ENCODE results near the gene HMCN2. TPM values are rescaled to one million over a fixed set of nuclear protein-coding genes. Genes with fewer than 3 reads are reported as not detected.
"Not testable (repeated sequence)": the region's sequence is repeated elsewhere in the genome, so short reads cannot be mapped to it uniquely, and the experiment has no call there.

Gene HMCN2
- total and polyA plus RNA-seq, 5 donors from 2014 or later, result not detected

DNA sequence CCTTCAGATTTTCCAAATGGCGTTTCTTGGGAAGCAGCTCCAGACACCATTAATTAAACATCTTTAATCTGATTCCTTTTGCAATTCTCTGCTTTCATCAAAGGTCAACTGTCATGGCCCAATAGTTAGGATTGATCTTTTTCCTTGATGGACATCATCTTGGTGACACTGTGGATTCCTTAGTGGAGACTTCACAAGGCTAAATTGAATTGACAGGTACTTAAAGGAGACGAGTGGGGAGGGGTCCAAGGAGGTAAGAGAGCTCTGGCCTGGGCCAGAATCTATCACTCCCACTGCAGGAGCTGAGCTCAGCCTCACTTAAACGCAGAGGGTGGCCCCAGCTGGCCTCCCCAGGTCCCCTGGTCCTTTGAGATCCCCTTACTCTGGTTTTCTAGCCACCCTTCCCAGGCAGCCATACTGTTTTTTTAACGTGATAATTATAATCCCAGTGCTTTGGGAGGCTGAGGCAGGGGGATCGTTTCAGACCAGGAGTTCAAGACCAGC lies 9.9 kb upstream of the HMCN2 start:
- H3K4me3 Mint-ChIP-seq, result no peak overlapping the region
- no peaks in the 10 kb centered on the region for H3K36me3 Mint-ChIP-seq
- peaks cover 1% of the 10 kb centered on the region for H3K27me3 ChIP-seq (ENCODE audit: control insufficient read depth, insufficient read depth, low read length)
- H3K36me3 ChIP-seq (ENCODE audit: control insufficient read depth, insufficient read depth, low read length), result no peaks in the 10 kb centered on the region
- no peaks in the 10 kb centered on the region for H3K9me3 ChIP-seq (ENCODE audit: control insufficient read depth in 2 of 2, low read length in 2 of 2)
- peaks cover 0 to 5% (median 0%) of the 10 kb centered on the region in 7 donors for H3K9me3 Mint-ChIP-seq
- no peak overlapping the region for H3K27ac Mint-ChIP-seq
- H3K27ac ChIP-seq (ENCODE audit: insufficient read depth, low read length, poor library complexity, severe bottlenecking), result no peak overlapping the region
- no peak for ATAC-seq (ENCODE audit: low read depth in 2 of 2)
- no peaks in the 10 kb centered on the region for H3K4me1 Mint-ChIP-seq
- H3K4me1 ChIP-seq (ENCODE audit: control insufficient read depth, insufficient read depth, low read length, poor library complexity, severe bottlenecking), result no peaks in the 10 kb centered on the region
- H3K27me3 Mint-ChIP-seq, result peaks cover 16% of the 10 kb centered on the region
- DNase-seq, result no peak
- no peak overlapping the region for H3K4me3 ChIP-seq (ENCODE audit: low read depth, low read length)

DNA sequence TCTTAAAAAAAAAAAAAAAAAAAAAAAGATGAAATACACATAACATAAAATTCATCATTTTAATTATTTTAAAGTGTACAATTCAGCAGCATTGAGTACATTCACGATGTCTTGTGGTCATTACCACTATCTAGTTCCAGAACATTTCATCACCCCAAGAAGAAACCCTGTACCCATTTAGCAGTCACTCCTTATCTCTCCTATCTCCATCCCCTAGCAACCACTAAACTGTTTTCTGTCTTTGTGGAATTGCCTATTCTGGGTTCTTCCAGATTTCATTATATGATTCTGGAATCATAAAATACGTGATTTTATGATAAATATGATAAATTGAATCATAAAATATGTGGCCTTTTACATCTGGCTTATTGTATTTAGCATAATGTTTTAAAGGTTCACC lies 8.9 kb upstream of the HMCN2 start:
- H3K27ac Mint-ChIP-seq, result no peak overlapping the region
- no peak overlapping the region for H3K27ac ChIP-seq (ENCODE audit: insufficient read depth, low read length, poor library complexity, severe bottlenecking)
- peaks cover 0 to 5% (median 0%) of the 10 kb centered on the region in 7 donors for H3K9me3 Mint-ChIP-seq
- H3K4me3 Mint-ChIP-seq, result no peak overlapping the region
- H3K36me3 ChIP-seq (ENCODE audit: control insufficient read depth, insufficient read depth, low read length), result no peaks in the 10 kb centered on the region
- H3K4me1 ChIP-seq (ENCODE audit: control insufficient read depth, insufficient read depth, low read length, poor library complexity, severe bottlenecking), result no peaks in the 10 kb centered on the region
- DNase-seq (no peak), ATAC-seq (ENCODE audit: low read depth in 2 of 2) (no peak)
- no peaks in the 10 kb centered on the region for H3K4me1 Mint-ChIP-seq
- H3K4me3 ChIP-seq (ENCODE audit: low read depth, low read length), result no peak overlapping the region
- peaks cover 1% of the 10 kb centered on the region for H3K27me3 ChIP-seq (ENCODE audit: control insufficient read depth, insufficient read depth, low read length)
- H3K9me3 ChIP-seq (ENCODE audit: control insufficient read depth in 2 of 2, low read length in 2 of 2), result no peaks in the 10 kb centered on the region
- H3K36me3 Mint-ChIP-seq, result no peaks in the 10 kb centered on the region
- peaks cover 16% of the 10 kb centered on the region for H3K27me3 Mint-ChIP-seq

DNA sequence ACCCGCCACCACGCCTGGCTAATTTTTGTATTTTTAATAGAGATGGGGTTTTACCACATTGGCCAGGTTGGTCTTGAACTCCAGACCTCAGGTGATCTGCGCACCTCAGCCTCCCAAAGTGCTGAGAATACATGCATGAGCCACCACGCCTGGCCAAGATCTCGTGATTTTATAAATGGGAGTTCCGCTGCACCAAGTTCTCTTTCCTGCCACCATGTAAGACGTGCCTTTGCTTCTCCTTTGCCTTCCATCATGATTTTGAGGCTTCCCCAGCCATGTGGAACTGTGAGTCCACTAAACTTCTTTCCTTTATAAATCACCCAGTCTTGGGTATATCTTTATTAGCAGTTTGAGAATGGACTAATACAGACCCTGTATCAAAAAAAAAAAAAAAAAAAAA lies 7.4 kb upstream of the HMCN2 start:
- not testable (repeated sequence) for H3K36me3 Mint-ChIP-seq; H3K9me3 Mint-ChIP-seq; DNase-seq; H3K36me3 ChIP-seq (ENCODE audit: control insufficient read depth, insufficient read depth, low read length); H3K4me1 ChIP-seq (ENCODE audit: control insufficient read depth, insufficient read depth, low read length, poor library complexity, severe bottlenecking); H3K27ac ChIP-seq (ENCODE audit: insufficient read depth, low read length, poor library complexity, severe bottlenecking); H3K4me3 ChIP-seq (ENCODE audit: low read depth, low read length); H3K27ac Mint-ChIP-seq; H3K4me1 Mint-ChIP-seq; H3K27me3 ChIP-seq (ENCODE audit: control insufficient read depth, insufficient read depth, low read length); H3K9me3 ChIP-seq (ENCODE audit: control insufficient read depth in 2 of 2, low read length in 2 of 2); H3K4me3 Mint-ChIP-seq; ATAC-seq (ENCODE audit: low read depth in 2 of 2)
- H3K27me3 Mint-ChIP-seq, result peaks cover 16% of the 10 kb centered on the region

DNA sequence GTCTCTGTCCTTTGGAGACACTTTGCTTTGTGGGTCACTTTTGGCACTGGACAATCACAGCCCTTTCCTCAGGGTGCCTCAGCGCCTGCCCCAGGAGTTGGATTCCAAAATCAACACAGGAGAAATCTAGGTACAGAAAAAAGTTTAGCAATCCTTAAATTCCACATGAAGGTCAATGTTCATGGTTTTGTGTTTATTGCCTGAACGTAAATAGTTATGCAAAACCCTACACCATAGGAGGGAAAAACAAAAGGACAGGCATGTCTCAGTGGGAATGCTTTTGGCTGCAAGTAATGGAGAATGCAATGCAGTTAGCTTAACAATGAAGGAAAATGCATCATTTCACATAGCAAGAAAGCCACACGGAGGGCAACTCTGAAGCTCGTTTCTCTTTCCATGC lies 6.5 kb upstream of the HMCN2 start:
- Mint-ChIP-seq H3K4me1 (no peaks in the 10 kb centered on the region), H3K4me3 (no peak overlapping the region), H3K27me3 (peaks cover 18% of the 10 kb centered on the region), H3K36me3 (no peaks in the 10 kb centered on the region), H3K27ac (no peak overlapping the region), H3K9me3 (peaks cover 0 to 5% (median 0%) of the 10 kb centered on the region in 7 donors)
- Histone ChIP-seq H3K36me3 (ENCODE audit: control insufficient read depth, insufficient read depth, low read length) (no peaks in the 10 kb centered on the region), H3K9me3 (ENCODE audit: control insufficient read depth in 2 of 2, low read length in 2 of 2) (no peaks in the 10 kb centered on the region), H3K4me1 (ENCODE audit: control insufficient read depth, insufficient read depth, low read length, poor library complexity, severe bottlenecking) (no peaks in the 10 kb centered on the region), H3K27me3 (ENCODE audit: control insufficient read depth, insufficient read depth, low read length) (peaks cover 8% of the 10 kb centered on the region), H3K27ac (ENCODE audit: insufficient read depth, low read length, poor library complexity, severe bottlenecking) (no peak overlapping the region), H3K4me3 (ENCODE audit: low read depth, low read length) (no peak overlapping the region)
- ATAC-seq (ENCODE audit: low read depth in 2 of 2) (no peak), DNase-seq (no peak)

DNA sequence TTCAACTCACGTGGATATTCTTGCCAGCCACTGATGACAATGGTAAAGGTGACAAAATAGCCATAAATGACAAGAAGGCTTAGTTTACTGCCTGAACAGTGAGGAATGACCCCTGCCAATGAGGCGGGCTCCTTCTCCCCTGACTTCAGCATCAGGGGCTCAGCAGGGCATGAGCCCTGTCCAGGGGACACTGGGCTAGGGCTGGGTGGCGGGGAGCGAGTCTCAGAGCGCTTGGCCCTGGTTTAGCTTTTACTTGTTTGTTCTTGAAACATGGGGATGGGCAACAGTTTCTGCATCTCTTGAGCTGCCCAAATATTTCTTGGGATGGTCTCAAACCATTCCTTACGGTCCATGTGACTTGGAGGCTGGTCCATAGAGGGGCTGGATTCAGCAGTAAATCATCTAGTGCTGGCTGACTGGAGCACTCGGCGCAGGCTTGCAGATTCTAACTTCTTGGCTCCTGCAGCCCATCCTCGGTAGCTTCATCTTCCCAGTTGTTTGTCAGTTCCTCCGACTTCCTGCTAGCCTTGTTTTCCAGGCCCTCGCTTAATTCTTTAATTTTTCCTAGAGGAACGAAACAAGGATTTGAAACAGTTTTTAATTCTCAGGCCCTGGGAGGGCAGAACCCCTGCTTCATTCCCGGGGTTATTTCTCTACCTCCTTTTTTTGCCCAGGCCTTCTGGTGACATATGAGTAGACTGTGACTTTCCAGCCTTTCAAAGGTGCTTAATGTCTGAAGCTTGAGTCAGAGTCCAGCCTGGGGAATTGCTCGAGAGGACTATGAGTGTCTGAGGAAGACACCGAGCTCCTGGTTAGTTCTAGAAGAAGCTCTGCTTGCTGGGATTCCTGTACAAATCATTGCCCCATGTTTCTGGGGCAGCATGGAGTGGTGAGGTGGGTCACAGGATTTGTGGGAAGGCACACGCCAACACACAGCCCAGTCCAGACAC lies 4.5 kb upstream of the HMCN2 start:
- no peak overlapping the region for H3K4me3 ChIP-seq (ENCODE audit: low read depth, low read length)
- H3K27ac Mint-ChIP-seq, result no peak overlapping the region
- H3K4me3 Mint-ChIP-seq, result no peak overlapping the region
- H3K36me3 Mint-ChIP-seq, result no peaks in the 10 kb centered on the region
- H3K27me3 Mint-ChIP-seq, result peaks cover 29% of the 10 kb centered on the region
- H3K4me1 Mint-ChIP-seq, result peaks cover 0 to 2% (median 0%) of the 10 kb centered on the region in 4 donors
- no peaks in the 10 kb centered on the region for H3K9me3 ChIP-seq (ENCODE audit: control insufficient read depth in 2 of 2, low read length in 2 of 2)
- H3K27me3 ChIP-seq (ENCODE audit: control insufficient read depth, insufficient read depth, low read length), result peaks cover 16% of the 10 kb centered on the region
- peaks cover 0 to 5% (median 0%) of the 10 kb centered on the region in 7 donors for H3K9me3 Mint-ChIP-seq
- H3K36me3 ChIP-seq (ENCODE audit: control insufficient read depth, insufficient read depth, low read length), result no peaks in the 10 kb centered on the region
- no peak for DNase-seq
- no peak overlapping the region for H3K27ac ChIP-seq (ENCODE audit: insufficient read depth, low read length, poor library complexity, severe bottlenecking)
- H3K4me1 ChIP-seq (ENCODE audit: control insufficient read depth, insufficient read depth, low read length, poor library complexity, severe bottlenecking), result no peaks in the 10 kb centered on the region
- ATAC-seq (ENCODE audit: low read depth in 2 of 2), result no peak

DNA sequence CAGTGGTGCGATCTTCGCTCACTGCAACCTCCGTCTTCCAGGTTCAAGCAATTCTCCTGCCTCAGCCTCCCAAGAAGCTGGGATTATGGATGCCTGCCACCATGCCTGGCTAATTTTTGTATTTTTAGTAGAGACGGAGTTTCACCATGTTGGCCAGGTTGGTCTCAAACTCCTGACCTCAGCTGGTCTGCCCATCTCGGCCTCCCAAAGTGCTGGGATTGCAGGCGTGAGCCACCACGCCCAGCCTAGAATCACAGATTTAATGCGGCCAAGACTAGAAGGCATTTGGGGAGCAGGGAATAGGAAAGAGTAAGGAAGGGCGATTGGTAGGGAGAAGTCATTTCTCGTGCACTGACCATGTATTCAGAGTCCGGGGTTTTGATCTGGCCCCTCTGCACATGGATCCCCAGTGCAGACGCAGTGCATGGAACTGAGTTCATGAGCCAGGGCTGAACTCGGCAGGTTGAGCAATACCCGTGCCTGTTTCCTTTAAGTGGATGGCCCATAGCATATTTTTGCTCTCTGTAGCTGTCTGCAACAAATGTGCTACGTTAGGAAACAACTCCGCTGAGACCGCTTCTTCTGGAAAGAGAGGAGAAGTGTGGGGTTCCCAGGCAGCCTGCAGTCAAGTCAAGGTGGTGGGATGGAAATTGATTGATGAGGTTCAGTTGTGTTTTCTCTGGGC lies 3.4 kb upstream of the HMCN2 start:
- H3K36me3 Mint-ChIP-seq, result no peaks in the 10 kb centered on the region
- peaks cover 16% of the 10 kb centered on the region for H3K27me3 ChIP-seq (ENCODE audit: control insufficient read depth, insufficient read depth, low read length)
- no peak for DNase-seq
- no peaks in the 10 kb centered on the region for H3K4me1 ChIP-seq (ENCODE audit: control insufficient read depth, insufficient read depth, low read length, poor library complexity, severe bottlenecking)
- no peaks in the 10 kb centered on the region for H3K9me3 ChIP-seq (ENCODE audit: control insufficient read depth in 2 of 2, low read length in 2 of 2)
- no peak for ATAC-seq (ENCODE audit: low read depth in 2 of 2)
- H3K4me1 Mint-ChIP-seq, result peaks cover 0 to 2% (median 0%) of the 10 kb centered on the region in 4 donors
- H3K27me3 Mint-ChIP-seq, result peaks cover 40% of the 10 kb centered on the region
- H3K27ac ChIP-seq (ENCODE audit: insufficient read depth, low read length, poor library complexity, severe bottlenecking), result no peak overlapping the region
- peaks cover 0 to 5% (median 0%) of the 10 kb centered on the region in 7 donors for H3K9me3 Mint-ChIP-seq
- no peak overlapping the region for H3K4me3 Mint-ChIP-seq
- H3K36me3 ChIP-seq (ENCODE audit: control insufficient read depth, insufficient read depth, low read length), result no peaks in the 10 kb centered on the region
- no peak overlapping the region for H3K4me3 ChIP-seq (ENCODE audit: low read depth, low read length)
- H3K27ac Mint-ChIP-seq, result no peak overlapping the region

DNA sequence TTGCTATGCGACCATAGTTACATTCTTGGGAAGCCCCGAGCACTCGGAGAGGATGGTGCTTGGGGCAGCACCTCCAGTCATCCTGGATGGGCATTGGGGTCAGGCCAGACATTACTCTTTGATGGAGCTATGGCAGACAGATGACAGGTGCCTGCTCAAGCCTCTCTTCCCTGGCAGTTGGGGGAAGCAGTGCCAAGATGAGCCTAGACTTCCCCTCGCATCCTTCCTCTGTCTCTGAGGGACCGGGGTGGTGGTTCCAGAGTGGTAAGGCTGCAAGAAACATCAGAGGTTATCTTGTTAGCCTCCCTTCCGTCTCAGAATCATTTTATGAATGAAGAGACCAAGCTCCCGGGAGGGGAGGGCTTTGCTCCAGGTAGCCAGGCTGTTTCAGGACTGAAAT lies 2.8 kb upstream of the HMCN2 start:
- Histone ChIP-seq H3K36me3 (ENCODE audit: control insufficient read depth, insufficient read depth, low read length) (no peaks in the 10 kb centered on the region), H3K9me3 (ENCODE audit: control insufficient read depth in 2 of 2, low read length in 2 of 2) (no peaks in the 10 kb centered on the region), H3K4me1 (ENCODE audit: control insufficient read depth, insufficient read depth, low read length, poor library complexity, severe bottlenecking) (no peaks in the 10 kb centered on the region), H3K4me3 (ENCODE audit: low read depth, low read length) (no peak overlapping the region), H3K27me3 (ENCODE audit: control insufficient read depth, insufficient read depth, low read length) (peaks cover 18% of the 10 kb centered on the region), H3K27ac (ENCODE audit: insufficient read depth, low read length, poor library complexity, severe bottlenecking) (no peak overlapping the region)
- no peak overlapping the region for H3K27ac Mint-ChIP-seq
- H3K9me3 Mint-ChIP-seq, result peaks cover 0 to 5% (median 0%) of the 10 kb centered on the region in 7 donors
- H3K4me1 Mint-ChIP-seq, result peaks cover 0 to 2% (median 0%) of the 10 kb centered on the region in 4 donors
- DNase-seq (no peak), ATAC-seq (ENCODE audit: low read depth in 2 of 2) (no peak)
- H3K4me3 Mint-ChIP-seq, result no peak overlapping the region
- peaks cover 46% of the 10 kb centered on the region for H3K27me3 Mint-ChIP-seq
- no peaks in the 10 kb centered on the region for H3K36me3 Mint-ChIP-seq
